Uterus (tissue), 4 donors: ENCODE results near the gene TRIP11. TPM values are rescaled to one million over a fixed set of nuclear protein-coding genes. Genes with fewer than 3 reads are reported as not detected.

Experiments used
- total RNA-seq, 4 donors: library from RNA; depleted of rRNA in 3 of 4; stranded (reverse); fragments of >200 nt in 3 of 4; gene quantifications; one replicate each; pipeline versions ENCODE4 v1.1.0 to v1.2.4, GENCODE V29; 2014 to 2023
- donor health status: DM: yes; HTN: yes; CAD: no.

The TRIP11 gene
- total RNA-seq, 4 donors from 2014 or later = 17.1 to 68.7 (median 47.7) TPM

Other genes with a start within 250 kb of the TRIP11 start
- 10 to 100 TPM; 25.4 to 79.1 (median 36.5) TPM for gene TC2N, start 172.5 kb downstream of the TRIP11 start, total RNA-seq
- 100 to 1,000 TPM in 2 of 4 donors, 10 to 100 TPM in 2; 48.0 to 304 (median 165) TPM for gene FBLN5, start 92.4 kb downstream of the TRIP11 start, total RNA-seq
- 100 to 1,000 TPM in 3 of 4 donors, 10 to 100 TPM in 1; 47.5 to 166 (median 121) TPM for gene ATXN3, start 66.5 kb upstream of the TRIP11 start, total RNA-seq
- 100 to 1,000 TPM in 1 of 4 donors, 10 to 100 TPM in 3; 54.1 to 119 (median 79.5) TPM for gene NDUFB1, start 81.6 kb upstream of the TRIP11 start, total RNA-seq
- gene CPSF2, start 81.9 kb upstream of the TRIP11 start, total RNA-seq = 10 to 100 TPM; 10.8 to 51.5 (median 38.9) TPM